Gastroesophageal sphincter (tissue), 3 donors: ENCODE data around the gene CMIP.

Experiments
- EP300 ChIP-seq: sonication (generic); formaldehyde crosslinking; IDR thresholded peaks from one replicate; pipeline ENCODE4 v1.6.1; 2017; ENCODE audit warnings: antibody characterized with exemption, mild to moderate bottlenecking
- TF ChIP-seq, protein P1 (sequence below), 4 experiments: fragments of 200-600 bp in 2 of 4; fragments of 450-650 bp in 2 of 4; sonication (generic) in 1 of 4; IDR thresholded peaks; one replicate each; pipeline ENCODE4 v1.5.1; 2017 to 2019; ENCODE audit warnings: antibody characterized with exemption in 4 of 4, mild to moderate bottlenecking in 2 of 4, moderate library complexity in 2 of 4

DNA sequence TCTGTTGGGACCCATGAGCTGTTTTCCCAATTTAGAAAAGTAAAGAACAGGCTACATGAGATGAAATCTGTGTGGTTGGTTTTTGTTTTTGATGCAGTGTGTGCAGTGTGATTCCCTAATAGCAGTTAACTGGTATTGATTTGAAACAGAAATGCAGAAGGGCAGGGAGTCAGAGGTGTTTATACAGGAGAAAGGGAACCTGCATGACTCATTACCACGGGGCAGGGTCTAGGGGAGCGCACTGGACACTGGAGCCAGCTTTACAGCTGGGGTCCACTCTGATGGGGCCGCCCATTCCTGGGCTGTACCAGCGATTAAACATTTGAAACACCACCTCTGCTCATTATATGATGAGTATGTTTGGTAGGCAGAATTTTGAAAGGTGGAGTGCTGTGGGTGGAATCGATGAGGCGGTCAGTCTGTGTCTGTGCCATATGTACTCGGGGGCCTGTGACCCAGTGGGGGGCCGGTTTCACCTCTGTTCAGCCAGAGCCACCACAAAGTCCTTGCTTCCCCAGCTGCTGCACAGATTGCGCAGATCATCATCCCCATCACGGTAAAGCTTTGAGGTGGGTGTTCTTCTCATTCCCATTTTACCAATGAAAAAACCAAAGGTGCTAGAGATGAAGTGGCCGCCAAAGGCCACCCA is 142.5 kb downstream of the CMIP start:
- TF ChIP-seq, protein P1, sequence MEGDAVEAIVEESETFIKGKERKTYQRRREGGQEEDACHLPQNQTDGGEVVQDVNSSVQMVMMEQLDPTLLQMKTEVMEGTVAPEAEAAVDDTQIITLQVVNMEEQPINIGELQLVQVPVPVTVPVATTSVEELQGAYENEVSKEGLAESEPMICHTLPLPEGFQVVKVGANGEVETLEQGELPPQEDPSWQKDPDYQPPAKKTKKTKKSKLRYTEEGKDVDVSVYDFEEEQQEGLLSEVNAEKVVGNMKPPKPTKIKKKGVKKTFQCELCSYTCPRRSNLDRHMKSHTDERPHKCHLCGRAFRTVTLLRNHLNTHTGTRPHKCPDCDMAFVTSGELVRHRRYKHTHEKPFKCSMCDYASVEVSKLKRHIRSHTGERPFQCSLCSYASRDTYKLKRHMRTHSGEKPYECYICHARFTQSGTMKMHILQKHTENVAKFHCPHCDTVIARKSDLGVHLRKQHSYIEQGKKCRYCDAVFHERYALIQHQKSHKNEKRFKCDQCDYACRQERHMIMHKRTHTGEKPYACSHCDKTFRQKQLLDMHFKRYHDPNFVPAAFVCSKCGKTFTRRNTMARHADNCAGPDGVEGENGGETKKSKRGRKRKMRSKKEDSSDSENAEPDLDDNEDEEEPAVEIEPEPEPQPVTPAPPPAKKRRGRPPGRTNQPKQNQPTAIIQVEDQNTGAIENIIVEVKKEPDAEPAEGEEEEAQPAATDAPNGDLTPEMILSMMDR (IDR thresholded peaks at IDR 0.05) = no peak
- TF ChIP-seq EP300 = no peak
